Parathyroid adenoma (tissue), 2 donors: ENCODE data around the gene PPP1R16B.
"Not testable (repeated sequence)": the region's sequence is repeated elsewhere in the genome, so short reads cannot be mapped to it uniquely, and the experiment has no call there.

Experiments
- H2AFZ ChIP-seq: fragments of 300-600 bp; sonication (generic); one replicate; pipeline ENCODE4 v1.7.0; 2017; ENCODE audit warnings: antibody characterized with exemption, mild to moderate bottlenecking
- H3K27ac ChIP-seq: fragments of 300-600 bp; sonication (generic); one replicate; pipeline ENCODE4 v1.7.0; 2017
- H3K27me3 ChIP-seq: fragments of 300-600 bp; sonication (generic); one replicate; pipeline ENCODE4 v1.7.0; 2017; ENCODE audit warnings: low read length; ENCODE audit not compliant: control insufficient read depth, insufficient read depth
- H3K36me3 ChIP-seq: fragments of 300-600 bp; sonication (generic); one replicate; pipeline ENCODE4 v1.7.0; 2017; ENCODE audit warnings: low read length; ENCODE audit not compliant: control insufficient read depth, insufficient read depth
- H3K4me1 ChIP-seq: fragments of 300-600 bp; sonication (generic); one replicate; pipeline ENCODE4 v1.7.0; 2017; ENCODE audit warnings: control low read depth
- H3K4me2 ChIP-seq: fragments of 300-600 bp; sonication (generic); one replicate; pipeline ENCODE4 v1.7.0; 2017; ENCODE audit warnings: low read length
- H3K4me3 ChIP-seq: fragments of 300-600 bp; sonication (generic); one replicate; pipeline ENCODE4 v1.7.0; 2017; ENCODE audit warnings: low read depth, low read length
- H3K79me2 ChIP-seq: fragments of 300-600 bp; sonication (generic); one replicate; pipeline ENCODE4 v1.7.0; 2017; ENCODE audit warnings: control low read depth
- H3K9ac ChIP-seq: fragments of 300-600 bp; sonication (generic); one replicate; pipeline ENCODE4 v1.7.0; 2017; ENCODE audit warnings: mild to moderate bottlenecking
- H3K9me3 ChIP-seq: fragments of 300-600 bp; sonication (generic); one replicate; pipeline ENCODE4 v1.7.0; 2017; ENCODE audit warnings: low read length; ENCODE audit not compliant: control insufficient read depth
- TF ChIP-seq, protein P1 (sequence below): fragments of 300-600 bp; sonication (generic); IDR thresholded peaks from one replicate; pipeline ENCODE4 v1.7.0; 2017; ENCODE audit warnings: antibody characterized with exemption, mild to moderate bottlenecking
- donor health status: primary hyperparathyroidism.

The PPP1R16B gene

DNA sequence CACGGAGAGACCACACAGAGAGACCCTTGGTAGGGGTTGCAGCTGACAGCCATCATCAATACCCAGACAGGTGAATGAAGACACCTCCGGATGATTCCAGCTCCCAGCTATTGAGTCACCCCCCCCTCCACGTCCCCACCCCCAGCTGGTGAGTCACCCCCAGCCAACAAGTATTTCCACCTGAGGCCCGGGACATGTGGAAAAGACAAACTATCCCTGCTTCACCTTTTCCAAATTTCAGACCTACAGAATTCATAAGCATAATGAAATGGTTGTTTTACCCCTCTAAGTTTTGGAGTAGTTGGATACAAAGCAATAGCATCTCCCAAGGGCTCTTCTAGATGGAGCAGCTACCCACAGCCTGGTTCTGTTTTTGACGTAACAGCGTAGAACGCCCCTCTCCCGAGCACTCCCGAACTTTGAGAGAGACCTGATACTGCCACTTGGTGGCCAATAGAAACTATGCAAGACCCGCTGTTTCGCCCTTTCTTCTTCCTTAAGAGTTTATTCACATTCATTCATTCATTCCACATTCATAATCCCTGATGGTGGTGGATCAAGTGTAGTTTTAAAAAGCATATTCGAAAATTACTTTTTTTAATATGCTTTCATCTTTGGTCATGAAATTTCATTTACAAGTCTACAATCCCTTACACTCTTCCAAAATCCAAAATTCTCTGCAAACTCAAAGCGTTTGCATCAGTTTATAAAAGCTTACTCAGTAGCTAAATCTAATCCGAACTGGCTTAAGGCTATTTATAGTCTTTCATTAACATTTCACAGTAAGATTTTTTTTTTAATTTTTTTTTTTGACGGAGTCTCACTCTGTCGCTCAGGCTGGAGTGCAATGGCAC is 15.1 kb upstream of the PPP1R16B start:
- Histone ChIP-seq H3K27me3 (no peaks in the 10 kb centered on the region), H3K27ac (no peak overlapping the region), H3K9me3 (no peaks in the 10 kb centered on the region), H2AFZ (no peak overlapping the region), H3K4me2 (no peak overlapping the region), H3K4me3 (no peak overlapping the region), H3K9ac (no peak overlapping the region), H3K79me2 (no peaks in the 10 kb centered on the region), H3K36me3 (no peaks in the 10 kb centered on the region), H3K4me1 (no peaks in the 10 kb centered on the region)
- TF ChIP-seq, protein P1, sequence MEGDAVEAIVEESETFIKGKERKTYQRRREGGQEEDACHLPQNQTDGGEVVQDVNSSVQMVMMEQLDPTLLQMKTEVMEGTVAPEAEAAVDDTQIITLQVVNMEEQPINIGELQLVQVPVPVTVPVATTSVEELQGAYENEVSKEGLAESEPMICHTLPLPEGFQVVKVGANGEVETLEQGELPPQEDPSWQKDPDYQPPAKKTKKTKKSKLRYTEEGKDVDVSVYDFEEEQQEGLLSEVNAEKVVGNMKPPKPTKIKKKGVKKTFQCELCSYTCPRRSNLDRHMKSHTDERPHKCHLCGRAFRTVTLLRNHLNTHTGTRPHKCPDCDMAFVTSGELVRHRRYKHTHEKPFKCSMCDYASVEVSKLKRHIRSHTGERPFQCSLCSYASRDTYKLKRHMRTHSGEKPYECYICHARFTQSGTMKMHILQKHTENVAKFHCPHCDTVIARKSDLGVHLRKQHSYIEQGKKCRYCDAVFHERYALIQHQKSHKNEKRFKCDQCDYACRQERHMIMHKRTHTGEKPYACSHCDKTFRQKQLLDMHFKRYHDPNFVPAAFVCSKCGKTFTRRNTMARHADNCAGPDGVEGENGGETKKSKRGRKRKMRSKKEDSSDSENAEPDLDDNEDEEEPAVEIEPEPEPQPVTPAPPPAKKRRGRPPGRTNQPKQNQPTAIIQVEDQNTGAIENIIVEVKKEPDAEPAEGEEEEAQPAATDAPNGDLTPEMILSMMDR: no peak

GRCh38 chr20:38791291-38791690 is 14.2 kb upstream of the PPP1R16B start:
- Histone ChIP-seq H3K27me3 (no peaks in the 10 kb centered on the region), H3K79me2 (no peaks in the 10 kb centered on the region), H3K4me2 (no peak overlapping the region), H3K4me1 (no peaks in the 10 kb centered on the region), H3K9me3 (no peaks in the 10 kb centered on the region), H2AFZ (no peak overlapping the region), H3K4me3 (no peak overlapping the region), H3K9ac (no peak overlapping the region), H3K36me3 (no peaks in the 10 kb centered on the region), H3K27ac (no peak overlapping the region)
- TF ChIP-seq, protein P1: no peak

- H3K4me1 ChIP-seq: no peaks in the 10 kb centered on the region
- no peaks in the 10 kb centered on the region for H3K36me3 ChIP-seq
- no peaks in the 10 kb centered on the region for H3K27me3 ChIP-seq
- TF ChIP-seq, protein P1: no peak
- no peak overlapping the region for H3K4me2 ChIP-seq
- H3K4me3 ChIP-seq: no peak overlapping the region
- H3K79me2 ChIP-seq: no peaks in the 10 kb centered on the region
- H3K9ac ChIP-seq: no peak overlapping the region
- H2AFZ ChIP-seq: no peak overlapping the region
- H3K27ac ChIP-seq: no peak overlapping the region
- no peaks in the 10 kb centered on the region for H3K9me3 ChIP-seq
Measured at GRCh38 chr20:38791940-38792339, 13.6 kb upstream of the PPP1R16B start.

GRCh38 chr20:38794057-38794456 is 11.4 kb upstream of the PPP1R16B start:
- H3K27me3 ChIP-seq, H3K9me3 ChIP-seq, H3K4me2 ChIP-seq, H2AFZ ChIP-seq, H3K4me1 ChIP-seq, H3K36me3 ChIP-seq, H3K9ac ChIP-seq, H3K4me3 ChIP-seq, H3K27ac ChIP-seq, H3K79me2 ChIP-seq: not testable (repeated sequence)

- Histone ChIP-seq H3K9me3 (no peaks in the 10 kb centered on the region), H3K4me3 (no peak overlapping the region), H3K79me2 (no peaks in the 10 kb centered on the region), H3K4me1 (no peaks in the 10 kb centered on the region), H3K9ac (no peak overlapping the region), H3K36me3 (no peaks in the 10 kb centered on the region), H3K4me2 (no peak overlapping the region), H2AFZ (no peak overlapping the region), H3K27me3 (no peaks in the 10 kb centered on the region), H3K27ac (no peak overlapping the region)
- TF ChIP-seq, protein P1: no peak
Measured at GRCh38 chr20:38798266-38798665, 7.2 kb upstream of the PPP1R16B start.
